Uterus (tissue), 2 donors: ENCODE measurements around the gene NRXN3.

Experiments used
- POLR2A ChIP-seq, 2 donors: fragments of 450-650 bp; IDR thresholded peaks; one replicate each; pipeline ENCODE4 v1.6.1; 2016; ENCODE audit warnings: antibody characterized with exemption in 2 of 2, mild to moderate bottlenecking in 1 of 2, moderate library complexity in 1 of 2
- TF ChIP-seq, protein P1 (sequence below), 4 experiments: fragments of 200-600 bp in 2 of 4; fragments of 450-650 bp in 2 of 4; sonication (generic) in 2 of 4; IDR thresholded peaks; one replicate each; pipeline ENCODE4 v1.5.1; 2016 to 2019; ENCODE audit warnings: antibody characterized with exemption in 4 of 4, mild to moderate bottlenecking in 2 of 4, moderate library complexity in 1 of 4

DNA sequence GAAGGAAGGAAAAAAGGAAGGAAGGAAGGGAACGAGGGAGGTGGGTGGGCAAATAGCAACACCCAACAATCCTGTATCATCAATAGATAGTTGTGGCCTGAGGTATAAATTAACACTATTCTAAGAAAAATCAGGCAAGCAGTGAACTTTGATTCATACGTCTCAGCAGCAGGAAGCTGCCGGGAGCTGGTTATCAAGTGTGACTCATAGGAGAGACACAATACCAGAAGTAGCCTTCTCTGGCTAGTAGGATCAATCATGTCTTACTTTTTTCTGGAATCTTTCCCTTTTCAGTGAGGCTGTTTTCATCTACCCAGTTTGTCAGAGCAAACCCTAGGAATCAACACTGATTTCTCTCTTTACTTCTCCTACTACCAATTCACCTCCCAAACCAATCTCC lies 780.5 kb downstream of the NRXN3 start:
- TF ChIP-seq, protein P1, sequence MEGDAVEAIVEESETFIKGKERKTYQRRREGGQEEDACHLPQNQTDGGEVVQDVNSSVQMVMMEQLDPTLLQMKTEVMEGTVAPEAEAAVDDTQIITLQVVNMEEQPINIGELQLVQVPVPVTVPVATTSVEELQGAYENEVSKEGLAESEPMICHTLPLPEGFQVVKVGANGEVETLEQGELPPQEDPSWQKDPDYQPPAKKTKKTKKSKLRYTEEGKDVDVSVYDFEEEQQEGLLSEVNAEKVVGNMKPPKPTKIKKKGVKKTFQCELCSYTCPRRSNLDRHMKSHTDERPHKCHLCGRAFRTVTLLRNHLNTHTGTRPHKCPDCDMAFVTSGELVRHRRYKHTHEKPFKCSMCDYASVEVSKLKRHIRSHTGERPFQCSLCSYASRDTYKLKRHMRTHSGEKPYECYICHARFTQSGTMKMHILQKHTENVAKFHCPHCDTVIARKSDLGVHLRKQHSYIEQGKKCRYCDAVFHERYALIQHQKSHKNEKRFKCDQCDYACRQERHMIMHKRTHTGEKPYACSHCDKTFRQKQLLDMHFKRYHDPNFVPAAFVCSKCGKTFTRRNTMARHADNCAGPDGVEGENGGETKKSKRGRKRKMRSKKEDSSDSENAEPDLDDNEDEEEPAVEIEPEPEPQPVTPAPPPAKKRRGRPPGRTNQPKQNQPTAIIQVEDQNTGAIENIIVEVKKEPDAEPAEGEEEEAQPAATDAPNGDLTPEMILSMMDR (IDR thresholded peaks at IDR 0.05): no peak
- TF ChIP-seq POLR2A (IDR thresholded peaks at IDR 0.05): no peak
